Activated CD8-positive, alpha-beta T cell treated with anti-CD3 and anti-CD28 coated beads for 36 hours (primary cell): ENCODE measurements around the gene IFNL2. TPM values are rescaled to one million over a fixed set of nuclear protein-coding genes. Genes with fewer than 3 reads are reported as not detected.

Experiments
- ATAC-seq: fragments of 200-7000 bp; cut with Tn5 transposase; one replicate; pipeline ENCODE4 v1.10.0; 2021; ENCODE audit warnings: mild to moderate bottlenecking, moderate library complexity
- CTCF ChIA-PET: fragments of 350-600 bp; sonication (Branson Sonifier 250); formaldehyde crosslinking; loops from one replicate; lab custom pipeline; 2021; ENCODE audit warnings: antibody characterized with exemption; lab: Charles Lee
- POLR2A ChIA-PET: fragments of 350-600 bp; sonication (Branson Sonifier 250); formaldehyde crosslinking; loops from one replicate; lab custom pipeline; 2021; ENCODE audit warnings: antibody characterized with exemption; lab: Charles Lee
- DNase-seq: peaks from one replicate; pipeline ENCODE4 v3.0.0-alpha.2; 2020
- H3K27ac Mint-ChIP-seq: one replicate; pipeline ENCODE4 v1.8.0; 2021; ENCODE audit warnings: mild to moderate bottlenecking, mixed read lengths
- H3K27me3 Mint-ChIP-seq: one replicate; pipeline ENCODE4 v1.8.0; 2021; ENCODE audit warnings: mixed read lengths
- H3K36me3 Mint-ChIP-seq: one replicate; pipeline ENCODE4 v1.8.0; 2021; ENCODE audit warnings: low read depth, mixed read lengths
- H3K4me1 Mint-ChIP-seq: one replicate; pipeline ENCODE4 v1.8.0; 2021; ENCODE audit warnings: low read depth, mixed read lengths
- H3K4me3 Mint-ChIP-seq: one replicate; pipeline ENCODE4 v1.8.0; 2021; ENCODE audit warnings: mild to moderate bottlenecking, moderate library complexity, mixed read lengths
- H3K9me3 Mint-ChIP-seq: one replicate; pipeline ENCODE4 v1.8.0; 2021; ENCODE audit warnings: mixed read lengths
- CTCF ChIP-seq: fragments of 200-600 bp; IDR thresholded peaks from one replicate; pipeline ENCODE4 v1.8.0; 2022; ENCODE audit warnings: antibody characterized with exemption, mild to moderate bottlenecking
- intact Hi-C: fragments of 100-400 bp; cut with micrococcal nuclease; formaldehyde crosslinking; loops from one replicate; pipeline ENCODE4 v1.10.0; 2022
- total RNA-seq, 2 experiments: library from RNA; stranded (reverse); gene quantifications; one replicate each; pipeline ENCODE4 v1.2.3, GENCODE V29; 2021

The IFNL2 gene
- total RNA-seq, 2 experiments from 2014 or later, result not detected

- no peak overlapping the region for H3K4me3 Mint-ChIP-seq
- TF ChIP-seq CTCF, result no peak
- no peak for ATAC-seq
- ChIA-PET POLR2A (no interaction called here), CTCF (interaction anchor here (1.0 kb wide), 1 partner anchor 10 kb away, joined by 3 read pairs; no protein-coding TSS in a partner anchor)
- no peak for DNase-seq
- no peaks in the 10 kb centered on the region for H3K36me3 Mint-ChIP-seq
- no peaks in the 10 kb centered on the region for H3K27me3 Mint-ChIP-seq
- no peaks in the 10 kb centered on the region for H3K4me1 Mint-ChIP-seq
- intact Hi-C loops, result no loop called here
- H3K27ac Mint-ChIP-seq, result no peak overlapping the region
- no peaks in the 10 kb centered on the region for H3K9me3 Mint-ChIP-seq
Measured at GRCh38 chr19:39275578-39275977, 7.4 kb downstream of the IFNL2 start.

- H3K4me3 Mint-ChIP-seq, result no peak overlapping the region
- H3K27ac Mint-ChIP-seq, result no peak overlapping the region
- DNase-seq (no peak), ATAC-seq (no peak)
- no peaks in the 10 kb centered on the region for H3K27me3 Mint-ChIP-seq
- POLR2A ChIA-PET, result interaction anchor here (1.3 kb wide), 1 partner anchor 15 kb away, joined by 3 read pairs; no protein-coding TSS in a partner anchor
- CTCF ChIA-PET, result no interaction called here
- no peaks in the 10 kb centered on the region for H3K36me3 Mint-ChIP-seq
- H3K4me1 Mint-ChIP-seq, result no peaks in the 10 kb centered on the region
- H3K9me3 Mint-ChIP-seq, result no peaks in the 10 kb centered on the region
- intact Hi-C loops, result no loop called here
- TF ChIP-seq CTCF, result no peak
Measured at GRCh38 chr19:39276740-39277139, 8.5 kb downstream of the IFNL2 start.

GRCh38 chr19:39277598-39277997, 9.4 kb downstream of the IFNL2 start:
- intact Hi-C loops, result no loop called here
- no peaks in the 10 kb centered on the region for H3K27me3 Mint-ChIP-seq
- no peak overlapping the region for H3K27ac Mint-ChIP-seq
- ChIA-PET POLR2A (interaction anchor here (1.3 kb wide), 1 partner anchor 16 kb away, joined by 3 read pairs; no protein-coding TSS in a partner anchor), CTCF (no interaction called here)
- no peaks in the 10 kb centered on the region for H3K36me3 Mint-ChIP-seq
- no peak for TF ChIP-seq CTCF
- DNase-seq (no peak), ATAC-seq (no peak)
- peaks cover 4% of the 10 kb centered on the region for H3K9me3 Mint-ChIP-seq
- H3K4me1 Mint-ChIP-seq, result no peaks in the 10 kb centered on the region
- no peak overlapping the region for H3K4me3 Mint-ChIP-seq

- Mint-ChIP-seq H3K4me1 (no peaks in the 10 kb centered on the region), H3K27ac (no peak overlapping the region), H3K4me3 (no peak overlapping the region), H3K9me3 (peaks cover 7% of the 10 kb centered on the region), H3K36me3 (no peaks in the 10 kb centered on the region), H3K27me3 (no peaks in the 10 kb centered on the region)
- ChIA-PET POLR2A (no interaction called here), CTCF (no interaction called here)
- ATAC-seq (no peak), DNase-seq (no peak)
- TF ChIP-seq CTCF, result no peak
- intact Hi-C loops, result no loop called here
Measured at GRCh38 chr19:39282021-39282420, 13.8 kb downstream of the IFNL2 start.

GRCh38 chr19:39284032-39284431, 15.8 kb downstream of the IFNL2 start:
- H3K27me3 Mint-ChIP-seq, result no peaks in the 10 kb centered on the region
- no peaks in the 10 kb centered on the region for H3K36me3 Mint-ChIP-seq
- no peaks in the 10 kb centered on the region for H3K4me1 Mint-ChIP-seq
- ChIA-PET CTCF (no interaction called here), POLR2A (no interaction called here)
- ATAC-seq, result no peak
- H3K4me3 Mint-ChIP-seq, result no peak overlapping the region
- DNase-seq, result no peak
- no peak overlapping the region for H3K27ac Mint-ChIP-seq
- H3K9me3 Mint-ChIP-seq, result peaks cover 7% of the 10 kb centered on the region
- intact Hi-C loops, result no loop called here
- TF ChIP-seq CTCF, result no peak
